Measurements from ENCODE around the gene ZDHHC13. TPM values are rescaled to one million over a fixed set of nuclear protein-coding genes. Genes with fewer than 3 reads are reported as not detected.

ZDHHC13 gene
- 10 to 100 TPM; 12.2 to 12.3 TPM for total RNA-seq

- peak in 1 of 4 experiments; percentile 18 for TF ChIP-seq CTCF (IDR thresholded peaks at IDR 0.05)
- TF ChIP-seq POLR2A (IDR thresholded peaks at IDR 0.05) = peak; percentile 80
- peak; percentile 85 for TF ChIP-seq POLR2AphosphoS5 (IDR thresholded peaks at IDR 0.05)
- Histone ChIP-seq H3K4me1 (replicated peaks) (no peaks in the 10 kb centered on the region), H3K4me3 (peak within 1 kb of the TSS; percentile 82 to 90), H3K27me3 (replicated peaks; ENCODE audit: insufficient read depth) (no peaks in the 10 kb centered on the region), H3K36me3 (no peaks in the 10 kb centered on the region), H3K27ac (peak within 1 kb of the TSS; percentile 68 to 82), H3K9me3 (no peaks in the 10 kb centered on the region)
- DNase-seq (ENCODE audit: low spot score) = peak; percentile 95
- intact Hi-C loops (cut with DNase I) = no loop called here
- 1% methylated on average over 61 of the region's 61 CpGs for WGBS
Measured at GRCh38 chr11:19116971-19117759, at the start of gene ZDHHC13. Gene ZDHHC13, plus strand, starts transcription at chr11:19117168. Its CDS starts 82 bp downstream, at chr11:19117250.

DNA sequence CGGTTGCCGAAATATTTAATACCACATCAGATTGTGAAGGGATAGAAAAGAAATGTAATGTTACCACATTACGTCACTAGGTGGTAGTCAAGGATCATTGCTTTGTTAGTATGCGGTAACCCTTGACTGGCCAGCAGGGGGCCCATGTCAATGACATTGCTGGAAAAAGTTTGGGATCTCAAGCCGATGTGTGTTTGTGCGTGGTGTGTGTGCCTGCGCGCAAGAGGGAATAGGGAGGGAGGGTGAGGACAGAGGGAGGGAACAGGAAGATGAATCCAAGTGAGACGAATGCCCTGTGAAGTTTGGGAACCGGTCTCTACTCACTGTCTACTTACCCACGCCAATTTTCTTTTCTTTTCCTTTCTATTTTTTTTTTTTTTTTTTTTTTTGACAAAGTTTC, 45.7 kb upstream of the ZDHHC13 start:
- H3K4me3 ChIP-seq = no peak overlapping the region

DNA sequence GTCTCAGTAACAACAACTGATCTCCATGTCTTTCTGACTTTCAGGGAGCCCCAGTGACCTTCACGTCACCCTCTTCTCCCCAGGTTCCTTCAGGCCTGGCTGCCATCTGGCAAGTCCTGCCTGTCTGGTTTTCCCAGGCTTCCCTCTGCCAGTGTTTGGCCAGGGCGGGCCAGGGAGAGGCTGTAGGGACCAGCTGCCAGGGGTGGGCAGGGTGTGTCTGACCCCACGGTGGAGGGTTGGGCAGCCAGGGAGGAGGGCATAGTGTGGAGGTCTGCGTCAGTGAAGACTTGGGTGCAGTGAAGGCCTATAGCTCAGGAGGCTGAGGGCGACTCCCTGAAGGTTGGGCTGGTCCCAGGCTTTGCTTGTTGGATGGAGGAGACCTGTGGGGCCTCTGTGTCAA, 44.5 kb upstream of the ZDHHC13 start:
- H3K4me3 ChIP-seq = no peak overlapping the region
- no peaks in the 10 kb centered on the region for H3K36me3 ChIP-seq
- H3K4me1 ChIP-seq (replicated peaks) = no peaks in the 10 kb centered on the region
- H3K27ac ChIP-seq = no peak overlapping the region
- WGBS = 74% methylated on average over 5 of the region's 5 CpGs
- no peak for DNase-seq (ENCODE audit: low spot score)
- no peak for TF ChIP-seq POLR2A (IDR thresholded peaks at IDR 0.05)
- no peak for TF ChIP-seq CTCF (IDR thresholded peaks at IDR 0.05)
- TF ChIP-seq POLR2AphosphoS5 (IDR thresholded peaks at IDR 0.05) = no peak
- intact Hi-C loops (cut with DNase I) = no loop called here
- H3K27me3 ChIP-seq (replicated peaks; ENCODE audit: insufficient read depth) = no peaks in the 10 kb centered on the region
- no peaks in the 10 kb centered on the region for H3K9me3 ChIP-seq

More for the DNA sequence above, 45.7 kb upstream of the ZDHHC13 start:
- intact Hi-C loops (cut with DNase I) = no loop called here
- Histone ChIP-seq H3K27ac (no peak overlapping the region), H3K27me3 (replicated peaks; ENCODE audit: insufficient read depth) (no peaks in the 10 kb centered on the region), H3K4me1 (replicated peaks) (no peaks in the 10 kb centered on the region), H3K9me3 (no peaks in the 10 kb centered on the region), H3K36me3 (no peaks in the 10 kb centered on the region)
- TF ChIP-seq POLR2A (IDR thresholded peaks at IDR 0.05) (no peak), CTCF (IDR thresholded peaks at IDR 0.05) (peak; percentile 41 to 98 (median 90)), POLR2AphosphoS5 (IDR thresholded peaks at IDR 0.05) (peak; percentile 59)
- DNase-seq (ENCODE audit: low spot score) = peak; percentile 60
- 2% methylated on average over 11 of the region's 11 CpGs for WGBS

GRCh38 chr11:19073454-19074415, 43.2 kb upstream of the ZDHHC13 start:
- TF ChIP-seq POLR2AphosphoS5 (IDR thresholded peaks at IDR 0.05) = no peak
- TF ChIP-seq CTCF (IDR thresholded peaks at IDR 0.05) = no peak
- TF ChIP-seq POLR2A (IDR thresholded peaks at IDR 0.05) = no peak
- intact Hi-C loops (cut with DNase I) = no loop called here
- H3K9me3 ChIP-seq = no peaks in the 10 kb centered on the region
- no peak for DNase-seq (ENCODE audit: low spot score)
- no peak overlapping the region for H3K27ac ChIP-seq
- no peaks in the 10 kb centered on the region for H3K27me3 ChIP-seq (replicated peaks; ENCODE audit: insufficient read depth)
- no peaks in the 10 kb centered on the region for H3K36me3 ChIP-seq
- H3K4me1 ChIP-seq (replicated peaks) = no peaks in the 10 kb centered on the region
- H3K4me3 ChIP-seq = no peak overlapping the region
- 51% methylated on average over 10 of the region's 10 CpGs for WGBS

Data from prostate gland (tissue), 2 donors.